Smooth muscle cell (in vitro differentiated cells): ENCODE measurements around the gene MCRS1. TPM values are rescaled to one million over a fixed set of nuclear protein-coding genes. Genes with fewer than 3 reads are reported as not detected.

ENCODE experiments used
- DNase-seq: peaks from one replicate; lab custom pipeline; 2025; ENCODE audit not compliant: unreplicated experiment; lab: John Stamatoyannopoulos, UW
- H2AFZ ChIP-seq: fragments of 200-600 bp; sonication (generic); 2 replicates; pipeline ENCODE4 v1.6.0; 2016; ENCODE audit warnings: antibody characterized with exemption, low read depth, mild to moderate bottlenecking
- H3F3A ChIP-seq: fragments of 200-600 bp; sonication (generic); 2 replicates; pipeline ENCODE4 v1.6.0; 2017; ENCODE audit warnings: antibody characterized with exemption, low read depth
- H3K27ac ChIP-seq: fragments of 200-600 bp; sonication (generic); 2 replicates; pipeline ENCODE4 v1.5.1; 2016; ENCODE audit warnings: low read depth, mild to moderate bottlenecking
- H3K27me3 ChIP-seq: fragments of 200-600 bp; sonication (generic); 2 replicates; pipeline ENCODE4 v1.6.1; 2016; ENCODE audit warnings: low read depth, mild to moderate bottlenecking
- H3K36me3 ChIP-seq: fragments of 200-600 bp; sonication (generic); 2 replicates; pipeline ENCODE4 v1.5.1; 2016; ENCODE audit warnings: low read depth
- H3K4me1 ChIP-seq: fragments of 200-600 bp; sonication (generic); 2 replicates; pipeline ENCODE4 v1.5.1; 2016; ENCODE audit warnings: low read depth
- H3K4me2 ChIP-seq: fragments of 200-600 bp; sonication (generic); 2 replicates; pipeline ENCODE4 v1.6.0; 2016; ENCODE audit warnings: mild to moderate bottlenecking
- H3K4me3 ChIP-seq: fragments of 200-600 bp; sonication (generic); 2 replicates; pipeline ENCODE4 v1.5.1; 2016; ENCODE audit warnings: mild to moderate bottlenecking
- H3K79me2 ChIP-seq: fragments of 200-600 bp; sonication (generic); 2 replicates; pipeline ENCODE4 v1.6.0; 2016; ENCODE audit warnings: low read depth, mild to moderate bottlenecking
- H3K9ac ChIP-seq: fragments of 200-600 bp; sonication (generic); 2 replicates; pipeline ENCODE4 v1.6.0; 2016; ENCODE audit warnings: low read depth
- H3K9me3 ChIP-seq: fragments of 200-600 bp; sonication (generic); replicated peaks from 2 replicates; pipeline ENCODE4 v1.5.1; 2016; ENCODE audit warnings: low read depth
- H4K20me1 ChIP-seq: fragments of 200-600 bp; sonication (generic); 2 replicates; pipeline ENCODE4 v1.6.0; 2016; ENCODE audit warnings: low read depth
- CTCF ChIP-seq: fragments of 200-600 bp; sonication (generic); IDR thresholded peaks from 2 replicates; pipeline ENCODE4 v1.5.1; 2017; ENCODE audit warnings: borderline replicate concordance, mild to moderate bottlenecking, antibody characterized with exemption; ENCODE audit not compliant: insufficient read depth, poor library complexity, severe bottlenecking
- WGBS: methylation state at CpG from one replicate; pipeline ENCODE4 v1.1.7; 2016; ENCODE audit warnings: low lambda C conversion rate; 5-methylcytosine and 5-hydroxymethylcytosine counted together
- polyA plus RNA-seq: library from polyadenylated mRNA; unstranded; fragments of >200 nt; fragmentation: Nextera tagmentation; extraction: Ambion mirVana; gene quantifications from 2 replicates; pipeline ENCODE4 v1.2.1, GENCODE V29; 2016
- total RNA-seq: library from RNA; depleted of rRNA; stranded (reverse); fragments of >200 nt; gene quantifications from 2 replicates; pipeline ENCODE4 v1.2.3, GENCODE V29; 2014

MCRS1 gene
- total and polyA plus RNA-seq, 2 experiments from 2014 or later: 41.4 to 54.4 TPM

GRCh38 chr12:49548822-49549648 lies 18.9 kb downstream of the MCRS1 start:
- no peak for DNase-seq

GRCh38 chr12:49548481-49548821 lies 19.5 kb downstream of the MCRS1 start:
- Histone ChIP-seq H3K4me2 (peak overlapping the region; percentile 87), H3F3A (no peaks in the 10 kb centered on the region), H3K4me1 (peaks cover 9% of the 10 kb centered on the region), H3K9me3 (no peaks in the 10 kb centered on the region), H3K79me2 (no peaks in the 10 kb centered on the region), H2AFZ (no peak overlapping the region), H3K27ac (no peak overlapping the region), H3K4me3 (peak overlapping the region; percentile 31), H3K27me3 (peaks cover 53% of the 10 kb centered on the region), H4K20me1 (no peaks in the 10 kb centered on the region), H3K9ac (no peak overlapping the region), H3K36me3 (no peaks in the 10 kb centered on the region)
- WGBS: 89% methylated on average over 8 of the region's 8 CpGs
- DNase-seq: no peak
- no peak for TF ChIP-seq CTCF

More at GRCh38 chr12:49548822-49549648, 18.9 kb downstream of the MCRS1 start:
- H3K36me3 ChIP-seq: no peaks in the 10 kb centered on the region
- H3K9me3 ChIP-seq: no peaks in the 10 kb centered on the region
- no peaks in the 10 kb centered on the region for H3F3A ChIP-seq
- H3K9ac ChIP-seq: no peak overlapping the region
- peaks cover 47% of the 10 kb centered on the region for H3K27me3 ChIP-seq
- 25% methylated on average over 65 of the region's 70 CpGs for WGBS
- peak overlapping the region; percentile 87 for H3K4me2 ChIP-seq
- H3K79me2 ChIP-seq: no peaks in the 10 kb centered on the region
- H3K4me3 ChIP-seq: peak overlapping the region; percentile 31
- TF ChIP-seq CTCF: peak; percentile 24
- no peak overlapping the region for H3K27ac ChIP-seq
- H2AFZ ChIP-seq: no peak overlapping the region
- H4K20me1 ChIP-seq: no peaks in the 10 kb centered on the region
- H3K4me1 ChIP-seq: peaks cover 9% of the 10 kb centered on the region

- H2AFZ ChIP-seq: no peak overlapping the region
- no peaks in the 10 kb centered on the region for H3F3A ChIP-seq
- no peaks in the 10 kb centered on the region for H3K9me3 ChIP-seq
- H3K27me3 ChIP-seq: peaks cover 65% of the 10 kb centered on the region
- no peak overlapping the region for H3K4me2 ChIP-seq
- 79% methylated on average over 7 of the region's 7 CpGs for WGBS
- DNase-seq: no peak
- H4K20me1 ChIP-seq: no peaks in the 10 kb centered on the region
- no peaks in the 10 kb centered on the region for H3K36me3 ChIP-seq
- H3K27ac ChIP-seq: no peak overlapping the region
- H3K4me1 ChIP-seq: peaks cover 9% of the 10 kb centered on the region
- TF ChIP-seq CTCF: no peak
- H3K4me3 ChIP-seq: no peak overlapping the region
- no peak overlapping the region for H3K9ac ChIP-seq
- H3K79me2 ChIP-seq: no peaks in the 10 kb centered on the region
These were observed 20.8 kb downstream of the MCRS1 start for GRCh38 chr12:49547090-49547690.

- Histone ChIP-seq H3K27ac (no peak overlapping the region), H2AFZ (no peak overlapping the region), H3F3A (no peaks in the 10 kb centered on the region), H3K4me2 (no peak overlapping the region), H3K27me3 (peaks cover 72% of the 10 kb centered on the region), H3K9ac (no peak overlapping the region), H3K4me1 (peaks cover 9% of the 10 kb centered on the region), H4K20me1 (no peaks in the 10 kb centered on the region), H3K36me3 (no peaks in the 10 kb centered on the region), H3K9me3 (no peaks in the 10 kb centered on the region), H3K79me2 (no peaks in the 10 kb centered on the region), H3K4me3 (no peak overlapping the region)
- no peak for TF ChIP-seq CTCF
- no peak for DNase-seq
- 78% methylated on average over 3 of the region's 3 CpGs for WGBS
These were observed 21.5 kb downstream of the MCRS1 start for GRCh38 chr12:49546481-49546880.
